ENCODE results near the gene CNGB1.

The CNGB1 gene

GRCh38 chr16:57977418-57978069 is 6.6 kb upstream of the CNGB1 start:
- no peak for DNase-seq (ENCODE audit: low read depth in 2 of 3, low spot score in 1 of 3)

DNA sequence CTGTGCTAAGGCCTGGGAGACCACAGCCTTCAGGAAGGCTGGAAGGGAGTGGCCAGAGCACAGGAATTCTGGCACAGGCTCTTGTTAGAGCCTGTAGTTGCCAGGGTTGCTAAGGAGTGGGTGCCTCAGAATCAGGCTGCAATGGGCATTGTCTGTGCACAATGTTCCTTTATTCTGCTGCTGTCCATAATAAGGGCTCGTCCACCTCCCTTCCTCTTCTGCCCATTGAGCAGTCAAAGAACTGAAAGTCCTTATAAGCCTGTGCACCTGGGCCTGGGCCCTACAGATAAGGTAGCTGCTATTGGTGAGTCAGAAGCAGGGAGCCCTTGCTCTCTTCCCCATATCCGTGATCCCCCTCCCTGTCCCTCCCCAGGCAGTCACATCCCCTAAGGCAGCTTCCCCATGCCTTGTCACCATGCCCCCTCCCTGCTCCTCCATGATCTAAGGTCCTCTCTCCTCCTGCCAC is 5.4 kb upstream of the CNGB1 start:
- DNase-seq (ENCODE audit: low read depth in 2 of 3, low spot score in 1 of 3): no peak

- DNase-seq (ENCODE audit: low read depth in 2 of 3, low spot score in 1 of 3): no peak
Observed at GRCh38 chr16:57972306-57972705, 1.4 kb upstream of the CNGB1 start.

GRCh38 chr16:57971848-57972247 is 920 bp upstream of the CNGB1 start:
- no peak for DNase-seq (ENCODE audit: low read depth in 2 of 3, low spot score in 1 of 3)

GRCh38 chr16:57970319-57970718 is 609 bp downstream of the CNGB1 start:
- DNase-seq (ENCODE audit: low read depth in 2 of 3, low spot score in 1 of 3): no peak

- no peak for DNase-seq (ENCODE audit: low read depth in 2 of 3, low spot score in 1 of 3)
Observed at GRCh38 chr16:57969451-57970123, 1.3 kb downstream of the CNGB1 start.

GRCh38 chr16:57967916-57968315 is 3.0 kb downstream of the CNGB1 start:
- DNase-seq (ENCODE audit: low read depth in 2 of 3, low spot score in 1 of 3): no peak

- no peak for DNase-seq (ENCODE audit: low read depth in 2 of 3, low spot score in 1 of 3)
Observed at GRCh38 chr16:57966986-57967385, 3.9 kb downstream of the CNGB1 start.

GRCh38 chr16:57966204-57966771 is 4.6 kb downstream of the CNGB1 start:
- no peak for DNase-seq (ENCODE audit: low read depth in 2 of 3, low spot score in 1 of 3)

- DNase-seq (ENCODE audit: low read depth in 2 of 3, low spot score in 1 of 3): no peak
Observed at GRCh38 chr16:57964157-57964700, 6.7 kb downstream of the CNGB1 start.

DNA sequence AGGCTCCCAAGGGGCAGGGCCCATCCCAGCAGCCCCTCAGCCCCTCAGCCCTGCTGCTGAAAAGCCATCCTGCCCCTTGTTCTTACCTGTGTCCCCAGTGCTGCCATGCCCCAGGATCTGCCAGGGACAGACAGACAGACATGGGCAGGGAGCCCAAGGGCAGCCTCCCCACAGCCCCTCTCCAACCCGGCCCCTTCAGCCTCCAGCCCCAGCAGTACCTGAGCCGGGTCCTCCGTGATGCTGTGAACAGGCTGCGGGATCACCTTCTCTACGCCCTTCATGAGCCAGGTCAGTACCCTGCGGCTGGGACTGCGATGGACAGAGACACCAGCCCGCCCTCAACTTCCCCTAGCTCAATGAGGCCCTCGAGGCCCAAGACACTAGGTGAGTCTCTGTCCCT is 8.2 kb downstream of the CNGB1 start:
- DNase-seq (ENCODE audit: low read depth in 2 of 3, low spot score in 1 of 3): no peak

DNA sequence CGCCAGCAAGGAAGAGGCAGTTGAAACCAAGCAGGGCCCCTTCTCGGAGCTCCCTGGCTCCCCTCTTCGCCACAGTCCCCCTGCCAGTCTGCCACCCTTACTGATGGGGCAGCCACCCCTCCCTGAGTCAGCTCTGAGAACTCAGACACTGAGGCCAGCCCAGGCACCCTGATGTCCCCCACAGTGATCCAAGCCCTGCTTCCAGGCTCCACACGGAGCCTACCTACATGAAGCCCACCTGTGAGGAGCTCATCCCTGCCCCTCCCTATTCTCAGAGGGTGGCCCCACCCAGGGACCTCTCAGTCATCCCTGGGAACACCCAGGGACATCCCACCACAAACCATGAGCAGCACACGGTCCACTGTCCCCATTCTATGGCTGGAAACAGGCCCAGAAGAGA is 8.9 kb downstream of the CNGB1 start:
- DNase-seq (ENCODE audit: low read depth in 2 of 3, low spot score in 1 of 3): no peak

- no peak for DNase-seq (ENCODE audit: low read depth in 2 of 3, low spot score in 1 of 3)
Observed at GRCh38 chr16:57961538-57961937, 9.4 kb downstream of the CNGB1 start.

DNA sequence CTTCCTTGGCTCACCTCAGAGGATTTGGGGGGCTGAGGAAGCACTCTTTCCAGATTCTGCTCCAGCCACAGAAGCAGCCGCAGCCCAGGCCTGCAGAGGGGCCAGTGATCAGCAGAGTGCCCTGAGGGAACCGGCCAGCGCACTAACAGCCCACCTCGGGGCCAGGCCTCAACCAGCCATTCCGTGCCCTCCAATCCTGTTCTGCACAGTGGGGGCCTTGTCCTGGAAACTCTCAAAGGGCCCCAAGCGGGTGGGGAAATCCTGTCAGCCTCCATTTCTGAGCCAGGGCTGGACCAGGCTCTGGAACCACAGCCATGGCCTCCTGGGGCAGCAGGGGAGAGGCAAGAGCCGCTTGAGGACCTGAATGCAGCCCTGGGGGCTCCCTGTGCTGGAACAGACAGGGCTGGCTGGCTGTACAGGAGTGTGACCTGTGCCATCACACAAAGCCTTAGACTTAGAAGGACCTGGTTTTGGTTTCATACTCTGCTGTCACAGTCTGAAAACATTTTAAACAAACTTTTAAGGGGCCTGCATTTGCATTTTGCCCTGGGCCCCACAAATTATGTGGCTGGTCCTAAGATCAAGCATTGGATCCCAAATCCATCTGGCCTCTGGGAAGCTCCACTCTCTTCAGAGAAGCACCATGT is 10.0 kb downstream of the CNGB1 start:
- no peak for DNase-seq (ENCODE audit: low read depth in 2 of 3, low spot score in 1 of 3)

GRCh38 chr16:57960310-57960709 is 10.6 kb downstream of the CNGB1 start:
- DNase-seq (ENCODE audit: low read depth in 2 of 3, low spot score in 1 of 3): no peak

DNA sequence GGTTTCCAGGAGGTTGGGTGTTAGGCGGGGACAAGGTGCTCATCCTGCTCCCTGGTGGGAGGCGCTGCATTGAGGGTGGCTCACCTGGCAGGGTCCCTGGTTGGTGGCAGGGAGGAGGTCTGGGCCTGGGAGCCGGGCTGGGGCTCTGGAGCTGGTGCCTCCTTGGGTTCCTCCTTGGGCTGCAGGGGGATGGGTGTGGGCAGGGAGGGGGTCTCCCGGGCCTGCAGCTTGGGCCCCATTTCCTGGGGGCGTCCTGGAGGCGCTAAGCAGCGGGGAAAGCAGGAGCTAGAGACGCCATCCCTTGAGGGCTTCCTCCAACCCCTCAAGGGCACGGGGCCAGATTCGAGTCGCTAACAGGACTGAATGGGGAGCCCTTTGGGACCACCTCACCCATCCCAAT is 11.1 kb downstream of the CNGB1 start:
- DNase-seq (ENCODE audit: low read depth in 2 of 3, low spot score in 1 of 3): no peak

DNA sequence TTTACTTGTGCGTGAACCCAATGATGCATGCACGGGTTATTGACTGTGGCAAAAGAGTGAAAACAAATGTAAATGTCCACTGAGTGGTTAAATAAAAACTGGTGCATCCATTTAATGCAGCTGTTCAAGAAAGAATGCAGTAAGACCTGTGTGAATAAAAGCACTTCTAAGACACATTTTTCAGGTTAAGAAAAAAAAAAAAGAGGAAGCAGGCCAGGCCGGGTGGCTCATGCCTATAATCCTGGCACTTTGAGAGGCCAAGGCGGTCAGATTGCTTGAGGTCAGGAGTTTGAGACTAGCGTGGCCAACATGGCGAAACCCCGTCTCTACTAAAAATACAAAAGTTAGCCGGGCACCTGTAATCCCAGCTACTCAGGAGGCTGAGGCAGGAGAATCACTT is 11.8 kb downstream of the CNGB1 start:
- DNase-seq (ENCODE audit: low read depth in 2 of 3, low spot score in 1 of 3): no peak

- DNase-seq (ENCODE audit: low read depth in 2 of 3, low spot score in 1 of 3): no peak
Observed at GRCh38 chr16:57958544-57958943, 12.4 kb downstream of the CNGB1 start.

GRCh38 chr16:57957673-57958392 is 13.1 kb downstream of the CNGB1 start:
- no peak for DNase-seq (ENCODE audit: low read depth in 2 of 3, low spot score in 1 of 3)

- DNase-seq (ENCODE audit: low read depth in 2 of 3, low spot score in 1 of 3): no peak
Observed at GRCh38 chr16:57956924-57957672, 13.8 kb downstream of the CNGB1 start.

Data from stimulated activated CD4-positive, alpha-beta T cell treated with anti-CD3 and anti-CD28 coated beads, Interleukin-12 subunit alpha, Interleukin-12 subunit beta, amount 100 ng/mL, for 48 hours (primary cell).